ENCODE measurements around the gene CHRD. TPM values are rescaled to one million over a fixed set of nuclear protein-coding genes. Genes with fewer than 3 reads are reported as not detected.

Gene CHRD
- total and polyA plus RNA-seq, 7 experiments from 2014 or later = not detected

- ChIA-PET POLR2A (interaction anchor here (0.6 to 2.4 kb wide), 4 partner anchors 9 to 228 kb away, joined by 3 to 7 read pairs (median 4); partner anchors contain the start of gene EIF2B5), CTCF (interaction anchor here (0.7 to 1.1 kb wide), 4 partner anchors 12 to 424 kb away, joined by 3 read pairs; no protein-coding TSS in a partner anchor)
- H3K27me3 ChIP-seq (ENCODE audit: control insufficient read depth in 2 of 2, insufficient read depth in 2 of 2, low read length in 2 of 2) = no peaks in the 10 kb centered on the region
- H3K4me1 ChIP-seq (ENCODE audit: control insufficient read depth in 2 of 2, insufficient read depth in 2 of 2, low read length in 2 of 2) = peaks cover 11 to 13% of the 10 kb centered on the region in 2 donors
- peaks cover 25 to 37% (median 30%) of the 10 kb centered on the region in 7 donors for H3K4me1 Mint-ChIP-seq
- peaks cover 0 to 21% (median 7%) of the 10 kb centered on the region in 3 experiments for H3K36me3 ChIP-seq (ENCODE audit: control insufficient read depth in 2 of 3, insufficient read depth in 3 of 3, low read length in 3 of 3)
- H3K27ac ChIP-seq (ENCODE audit: low read depth, low read length) = peak overlapping the region; percentile 84
- H3K4me3 ChIP-seq (ENCODE audit: low read length) = peak overlapping the region; percentile 97
- H3K27me3 Mint-ChIP-seq = peaks cover 0 to 13% (median 0%) of the 10 kb centered on the region in 5 donors
- peak overlapping the region; percentile 95 to 100 (median 99) for H3K4me3 Mint-ChIP-seq
- peaks cover 0 to 7% (median 0%) of the 10 kb centered on the region in 11 donors for H3K9me3 Mint-ChIP-seq
- H3K27ac Mint-ChIP-seq = peak overlapping the region; percentile 91 to 98 (median 97)
- peaks cover 3 to 26% (median 16%) of the 10 kb centered on the region in 5 donors for H3K36me3 Mint-ChIP-seq
- no peaks in the 10 kb centered on the region for H3K9me3 ChIP-seq (ENCODE audit: control insufficient read depth in 2 of 3, low read length in 3 of 3)
- peak; percentile 74 to 94 (median 90) for DNase-seq
- intact Hi-C loops (cut with micrococcal nuclease) = loop anchor here (1.0 to 10.0 kb wide), 18 partner anchors 28 to 1574 kb away; partner anchors contain the start of genes EEF1AKMT4 (in 2 of the 2), EIF2B5 (in 2 of the 2), EIF4G1 (in 2 of the 2) and MAGEF1 (in 2 of the 2)
- ATAC-seq = peak; percentile 87
These were observed 16.9 kb upstream of the CHRD start for GRCh38 chr3:184362668-184363546.

GRCh38 chr3:184366619-184367289, 13.1 kb upstream of the CHRD start:
- peak overlapping the region in 1 of 10 donors; percentile 26 for H3K4me3 Mint-ChIP-seq
- ATAC-seq = no peak
- POLR2A ChIA-PET = no interaction called here

GRCh38 chr3:184368116-184368515, 11.7 kb upstream of the CHRD start:
- Mint-ChIP-seq H3K4me3 (no peak overlapping the region), H3K4me1 (peaks cover 17 to 35% (median 28%) of the 10 kb centered on the region in 7 donors), H3K9me3 (peaks cover 0 to 6% (median 0%) of the 10 kb centered on the region in 11 donors), H3K27me3 (peaks cover 0 to 7% (median 0%) of the 10 kb centered on the region in 5 donors), H3K36me3 (peaks cover 6 to 38% (median 26%) of the 10 kb centered on the region in 5 donors), H3K27ac (peak overlapping the region in 2 of 9 donors; percentile 54 to 58)
- ChIA-PET POLR2A (interaction anchor here (1.7 kb wide), 1 partner anchor 12 kb away, joined by 4 read pairs; the partner anchor contains the start of gene CHRD), CTCF (interaction anchor here (0.6 kb wide), 2 partner anchors 220 to 379 kb away, joined by 3 read pairs; no protein-coding TSS in a partner anchor)
- no peak for DNase-seq
- no peak overlapping the region for H3K27ac ChIP-seq (ENCODE audit: low read depth, low read length)
- intact Hi-C loops (cut with micrococcal nuclease) = loop anchor here in 1 of 2 donors (10.0 kb wide), 2 partner anchors 483 to 1127 kb away; partner anchors contain the start of genes PARL and TMEM41A
- H3K4me1 ChIP-seq (ENCODE audit: control insufficient read depth in 2 of 2, insufficient read depth in 2 of 2, low read length in 2 of 2) = peaks cover 5 to 13% of the 10 kb centered on the region in 2 donors
- H3K36me3 ChIP-seq (ENCODE audit: control insufficient read depth in 2 of 3, insufficient read depth in 3 of 3, low read length in 3 of 3) = peaks cover 0 to 33% (median 7%) of the 10 kb centered on the region in 3 experiments
- no peaks in the 10 kb centered on the region for H3K9me3 ChIP-seq (ENCODE audit: control insufficient read depth in 2 of 3, low read length in 3 of 3)
- ATAC-seq = no peak
- no peak overlapping the region for H3K4me3 ChIP-seq (ENCODE audit: low read length)
- H3K27me3 ChIP-seq (ENCODE audit: control insufficient read depth in 2 of 2, insufficient read depth in 2 of 2, low read length in 2 of 2) = no peaks in the 10 kb centered on the region

More at GRCh38 chr3:184366619-184367289, 13.1 kb upstream of the CHRD start:
- Mint-ChIP-seq H3K4me1 (peaks cover 20 to 37% (median 27%) of the 10 kb centered on the region in 7 donors), H3K9me3 (peaks cover 0 to 7% (median 0%) of the 10 kb centered on the region in 11 donors), H3K36me3 (peaks cover 6 to 38% (median 26%) of the 10 kb centered on the region in 5 donors), H3K27ac (peak overlapping the region in 3 of 9 donors; percentile 33 to 53 (median 38)), H3K27me3 (peaks cover 0 to 6% (median 0%) of the 10 kb centered on the region in 5 donors)
- Histone ChIP-seq H3K9me3 (ENCODE audit: control insufficient read depth in 2 of 3, low read length in 3 of 3) (no peaks in the 10 kb centered on the region), H3K27ac (ENCODE audit: low read depth, low read length) (no peak overlapping the region), H3K4me1 (ENCODE audit: control insufficient read depth in 2 of 2, insufficient read depth in 2 of 2, low read length in 2 of 2) (peaks cover 5 to 13% of the 10 kb centered on the region in 2 donors), H3K27me3 (ENCODE audit: control insufficient read depth in 2 of 2, insufficient read depth in 2 of 2, low read length in 2 of 2) (no peaks in the 10 kb centered on the region), H3K36me3 (ENCODE audit: control insufficient read depth in 2 of 3, insufficient read depth in 3 of 3, low read length in 3 of 3) (peaks cover 0 to 38% (median 7%) of the 10 kb centered on the region in 3 experiments), H3K4me3 (ENCODE audit: low read length) (no peak overlapping the region)
- intact Hi-C loops (cut with micrococcal nuclease) = loop anchor here in 1 of 2 donors (10.0 kb wide), 2 partner anchors 482 to 1128 kb away; partner anchors contain the start of genes PARL and TMEM41A
- CTCF ChIA-PET = interaction anchor here (0.7 kb wide), 1 partner anchor 24 kb away, joined by 3 read pairs; no protein-coding TSS in a partner anchor
- DNase-seq = no peak

GRCh38 chr3:184368586-184369183, 11.2 kb upstream of the CHRD start:
- Histone ChIP-seq H3K27ac (ENCODE audit: low read depth, low read length) (peak overlapping the region; percentile 14), H3K4me3 (ENCODE audit: low read length) (no peak overlapping the region), H3K4me1 (ENCODE audit: control insufficient read depth in 2 of 2, insufficient read depth in 2 of 2, low read length in 2 of 2) (peaks cover 5 to 12% of the 10 kb centered on the region in 2 donors), H3K36me3 (ENCODE audit: control insufficient read depth in 2 of 3, insufficient read depth in 3 of 3, low read length in 3 of 3) (peaks cover 0 to 33% (median 7%) of the 10 kb centered on the region in 3 experiments), H3K9me3 (ENCODE audit: control insufficient read depth in 2 of 3, low read length in 3 of 3) (no peaks in the 10 kb centered on the region), H3K27me3 (ENCODE audit: control insufficient read depth in 2 of 2, insufficient read depth in 2 of 2, low read length in 2 of 2) (no peaks in the 10 kb centered on the region)
- Mint-ChIP-seq H3K9me3 (peaks cover 0 to 1% (median 0%) of the 10 kb centered on the region in 11 donors), H3K27ac (peak overlapping the region in 4 of 9 donors; percentile 12 to 65 (median 62)), H3K4me3 (no peak overlapping the region), H3K36me3 (peaks cover 6 to 34% (median 26%) of the 10 kb centered on the region in 5 donors), H3K4me1 (peaks cover 15 to 31% (median 25%) of the 10 kb centered on the region in 7 donors), H3K27me3 (peaks cover 0 to 5% (median 0%) of the 10 kb centered on the region in 5 donors)
- no peak for ATAC-seq
- ChIA-PET POLR2A (interaction anchor here (1.7 kb wide), 1 partner anchor 11 kb away, joined by 4 read pairs; the partner anchor contains the start of gene CHRD), CTCF (interaction anchor here (0.6 kb wide), 2 partner anchors 220 to 379 kb away, joined by 3 read pairs; no protein-coding TSS in a partner anchor)
- no peak for DNase-seq
- intact Hi-C loops (cut with micrococcal nuclease) = loop anchor here in 1 of 2 donors (10.0 kb wide), 2 partner anchors 484 to 1126 kb away; partner anchors contain the start of genes PARL and TMEM41A

- Histone ChIP-seq H3K4me3 (ENCODE audit: low read length) (no peak overlapping the region), H3K27ac (ENCODE audit: low read depth, low read length) (no peak overlapping the region), H3K9me3 (ENCODE audit: control insufficient read depth in 2 of 3, low read length in 3 of 3) (no peaks in the 10 kb centered on the region), H3K27me3 (ENCODE audit: control insufficient read depth in 2 of 2, insufficient read depth in 2 of 2, low read length in 2 of 2) (no peaks in the 10 kb centered on the region), H3K36me3 (ENCODE audit: control insufficient read depth in 2 of 3, insufficient read depth in 3 of 3, low read length in 3 of 3) (peaks cover 0 to 26% (median 6%) of the 10 kb centered on the region in 3 experiments), H3K4me1 (ENCODE audit: control insufficient read depth in 2 of 2, insufficient read depth in 2 of 2, low read length in 2 of 2) (no peaks in the 10 kb centered on the region)
- Mint-ChIP-seq H3K4me1 (peaks cover 5 to 18% (median 10%) of the 10 kb centered on the region in 7 donors), H3K27ac (peak overlapping the region in 8 of 9 donors; percentile 4 to 65 (median 26)), H3K36me3 (peaks cover 6 to 24% (median 18%) of the 10 kb centered on the region in 5 donors), H3K4me3 (no peak overlapping the region), H3K27me3 (peaks cover 4 to 27% (median 8%) of the 10 kb centered on the region in 5 donors), H3K9me3 (peaks cover 0 to 5% (median 0%) of the 10 kb centered on the region in 11 donors)
- ATAC-seq = peak; percentile 96
- peak; percentile 42 to 70 (median 59) for DNase-seq
- ChIA-PET CTCF (interaction anchor here (0.6 to 3.5 kb wide), 16 partner anchors 9 to 804 kb away, joined by 3 to 32 read pairs (median 4); no protein-coding TSS in a partner anchor), POLR2A (interaction anchor here (2.0 kb wide), 1 partner anchor 9 kb away, joined by 7 read pairs; no protein-coding TSS in a partner anchor)
- intact Hi-C loops (cut with micrococcal nuclease) = loop anchor here (1.0 to 5.0 kb wide), 5 partner anchors 46 to 406 kb away; no protein-coding TSS in a partner anchor
These were observed 8.3 kb upstream of the CHRD start for GRCh38 chr3:184371570-184372018.
